Skin of body (tissue), 2 donors: ENCODE measurements around the gene CHTF8. TPM values are rescaled to one million over a fixed set of nuclear protein-coding genes. Genes with fewer than 3 reads are reported as not detected.

Source experiments
- DNase-seq: peaks from one replicate; lab custom pipeline; 2025; lab: John Stamatoyannopoulos, UW
- total RNA-seq: library from RNA; depleted of rRNA; stranded (reverse); fragments of >200 nt; gene quantifications from one replicate; pipeline ENCODE4 v1.2.3, GENCODE V29; 2014

The CHTF8 gene
- total RNA-seq, 1 donor from 2014 or later: 44.8 TPM

DNA sequence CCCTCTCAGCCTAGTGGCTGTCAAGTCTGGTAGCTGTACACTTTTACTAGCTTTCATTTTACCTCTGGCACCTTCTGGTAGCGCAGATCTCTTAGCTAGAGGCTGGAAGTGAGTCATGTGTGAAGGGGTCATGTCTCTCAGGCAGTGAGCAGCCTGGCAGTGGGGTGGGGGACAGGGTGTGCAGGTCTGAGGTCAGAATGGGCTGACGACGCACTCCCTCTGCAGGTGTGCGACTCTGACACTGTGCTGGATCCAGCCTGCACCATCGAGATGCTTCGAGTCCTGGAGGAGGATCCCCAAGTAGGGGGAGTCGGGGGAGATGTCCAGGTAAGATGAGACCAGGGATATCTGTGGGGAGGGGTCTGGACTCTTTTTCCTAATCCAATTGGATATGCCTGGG, 19.2 kb downstream of the CHTF8 start:
- DNase-seq: no peak

DNA sequence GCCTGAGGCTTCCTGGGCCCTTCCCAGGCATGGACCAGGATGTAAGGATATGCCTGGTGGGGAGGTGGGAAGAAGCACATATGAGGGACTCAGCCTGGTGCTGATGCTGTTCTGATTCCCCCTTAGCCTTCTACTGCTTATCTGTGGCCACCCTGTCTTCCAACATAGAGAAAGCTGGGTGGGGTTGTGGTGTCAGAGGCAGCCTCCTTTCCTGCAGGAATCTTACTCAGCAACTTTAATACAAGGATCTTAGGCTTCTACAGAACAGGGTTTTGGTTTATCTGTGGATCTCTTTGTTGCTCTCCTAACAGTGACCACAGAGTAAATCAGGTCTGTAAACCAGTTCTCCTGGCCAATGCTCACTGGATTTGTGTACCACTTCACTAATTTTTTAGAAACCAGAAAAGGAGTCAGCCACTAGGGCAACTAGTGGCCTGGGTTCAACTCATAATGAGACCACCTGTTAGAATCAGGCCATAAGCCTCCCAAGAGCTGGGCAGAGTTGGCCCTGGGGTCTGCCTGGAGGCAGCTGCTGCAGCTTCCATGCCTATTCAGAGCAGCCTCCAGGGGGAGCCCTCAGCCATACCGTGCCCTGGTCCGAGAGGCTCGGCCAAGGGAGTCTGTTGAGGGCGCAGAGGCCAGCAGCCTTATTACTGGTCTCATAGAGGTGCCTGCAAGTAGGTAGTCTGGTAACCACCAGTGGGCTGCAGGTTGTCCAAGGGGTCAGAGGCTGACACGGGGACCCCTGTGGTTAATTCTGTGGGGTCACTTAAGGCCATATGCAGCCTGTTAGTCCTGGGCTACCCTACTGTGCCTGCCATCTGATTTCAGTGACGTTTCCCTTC, 19.9 kb downstream of the CHTF8 start:
- no peak for DNase-seq

DNA sequence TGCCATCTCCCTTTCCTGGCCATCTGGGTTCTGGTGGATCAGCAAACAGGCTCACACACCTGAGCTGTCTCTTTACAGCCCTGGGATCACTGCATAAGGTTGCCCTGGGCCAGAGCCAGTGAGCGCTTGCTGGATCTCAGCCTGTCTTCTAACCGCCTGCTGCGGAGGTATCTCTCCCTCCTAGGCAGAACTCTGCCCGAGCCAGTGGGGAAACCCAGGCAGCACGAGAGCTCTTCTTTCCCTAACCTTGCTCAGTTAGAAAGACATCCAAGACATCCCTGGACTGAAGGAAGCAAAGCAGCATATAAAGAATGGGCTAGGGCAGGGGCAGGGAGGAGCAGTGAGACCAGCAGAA, 20.5 kb downstream of the CHTF8 start:
- no peak for DNase-seq

DNA sequence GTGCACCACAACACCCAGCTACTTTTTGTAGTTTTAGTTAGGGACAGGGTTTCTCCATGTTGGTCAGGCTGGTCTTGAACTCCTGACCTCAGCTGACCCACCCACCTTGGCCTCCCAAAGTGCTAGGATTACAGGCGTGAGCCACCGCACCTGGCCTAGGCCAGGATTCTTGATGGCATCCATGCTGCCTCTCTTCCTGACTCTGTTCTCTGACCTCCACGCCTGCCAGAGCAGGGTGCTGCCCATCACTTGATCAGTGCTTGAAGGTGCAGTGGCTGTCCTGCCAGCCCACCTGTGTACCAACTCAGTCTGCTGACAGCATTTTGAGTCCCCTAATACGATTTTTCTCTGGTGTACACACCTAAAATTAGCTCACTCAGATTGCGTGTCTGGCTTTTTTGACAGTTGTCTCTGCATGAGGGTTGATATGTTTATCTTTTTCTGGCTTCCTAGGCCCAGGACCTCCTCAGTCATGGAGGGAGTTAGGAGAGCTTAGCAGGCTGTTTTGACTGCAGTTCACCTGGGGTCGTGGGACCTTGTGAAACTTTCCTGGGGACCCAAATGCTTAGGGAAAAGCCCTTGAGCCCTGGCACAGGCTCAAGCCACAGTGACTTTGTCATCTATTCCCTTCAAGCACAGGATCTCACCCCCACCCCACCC, 21.0 kb downstream of the CHTF8 start:
- no peak for DNase-seq

DNA sequence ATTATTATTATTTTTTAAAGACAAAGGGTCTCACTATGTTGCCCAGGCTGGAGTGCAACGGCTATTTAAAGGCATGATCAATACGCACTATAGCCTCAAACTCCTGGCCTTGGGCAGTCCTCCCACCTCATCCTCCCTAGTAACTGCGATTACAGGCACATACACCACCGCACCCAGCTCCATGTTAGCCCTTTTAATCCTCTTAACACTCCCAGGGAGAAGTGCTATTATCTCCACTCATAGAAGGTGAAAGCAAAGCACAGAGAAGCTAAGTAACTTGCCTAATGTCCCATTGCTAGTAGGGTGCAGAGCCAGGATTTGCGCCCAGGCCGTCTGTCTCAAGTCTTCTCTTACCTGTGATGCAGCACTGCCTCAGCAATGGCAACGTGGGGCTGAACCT, 22.0 kb downstream of the CHTF8 start:
- DNase-seq: no peak

DNA sequence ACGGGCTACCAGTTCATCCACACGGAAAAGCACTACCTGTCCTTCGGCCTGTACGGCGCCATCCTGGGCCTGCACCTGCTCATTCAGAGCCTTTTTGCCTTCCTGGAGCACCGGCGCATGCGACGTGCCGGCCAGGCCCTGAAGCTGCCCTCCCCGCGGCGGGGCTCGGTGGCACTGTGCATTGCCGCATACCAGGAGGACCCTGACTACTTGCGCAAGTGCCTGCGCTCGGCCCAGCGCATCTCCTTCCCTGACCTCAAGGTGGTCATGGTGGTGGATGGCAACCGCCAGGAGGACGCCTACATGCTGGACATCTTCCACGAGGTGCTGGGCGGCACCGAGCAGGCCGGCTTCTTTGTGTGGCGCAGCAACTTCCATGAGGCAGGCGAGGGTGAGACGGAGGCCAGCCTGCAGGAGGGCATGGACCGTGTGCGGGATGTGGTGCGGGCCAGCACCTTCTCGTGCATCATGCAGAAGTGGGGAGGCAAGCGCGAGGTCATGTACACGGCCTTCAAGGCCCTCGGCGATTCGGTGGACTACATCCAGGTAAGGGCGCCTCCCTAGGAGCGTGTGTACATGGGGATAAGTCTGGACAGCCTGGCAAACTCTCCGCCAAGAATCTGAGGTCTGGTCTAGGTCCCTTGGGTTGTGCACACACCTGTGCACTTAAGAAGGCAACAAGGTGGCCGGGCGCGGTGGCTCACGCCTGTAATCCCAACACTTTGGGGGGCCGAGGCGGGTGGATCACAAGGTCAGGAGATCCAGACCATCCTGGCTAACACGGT, 22.7 kb downstream of the CHTF8 start:
- no peak for DNase-seq

DNA sequence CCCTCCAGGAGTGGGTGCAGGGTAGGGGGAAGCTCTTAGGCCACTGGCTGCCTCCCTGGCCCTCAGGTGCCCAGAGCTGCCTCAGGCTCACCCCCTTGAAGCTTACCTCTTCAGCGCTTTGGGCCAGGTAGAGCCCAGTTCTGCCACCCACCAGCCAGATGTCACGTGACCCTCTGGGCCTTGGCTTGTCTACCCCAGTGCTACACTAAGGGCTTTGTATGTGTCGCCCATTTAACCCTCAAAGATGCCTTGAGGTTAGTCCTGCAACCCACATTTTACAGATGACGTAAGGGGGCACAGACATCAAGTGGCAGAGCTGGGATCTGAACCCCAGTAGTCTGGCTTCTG, 23.5 kb downstream of the CHTF8 start:
- DNase-seq: no peak

DNA sequence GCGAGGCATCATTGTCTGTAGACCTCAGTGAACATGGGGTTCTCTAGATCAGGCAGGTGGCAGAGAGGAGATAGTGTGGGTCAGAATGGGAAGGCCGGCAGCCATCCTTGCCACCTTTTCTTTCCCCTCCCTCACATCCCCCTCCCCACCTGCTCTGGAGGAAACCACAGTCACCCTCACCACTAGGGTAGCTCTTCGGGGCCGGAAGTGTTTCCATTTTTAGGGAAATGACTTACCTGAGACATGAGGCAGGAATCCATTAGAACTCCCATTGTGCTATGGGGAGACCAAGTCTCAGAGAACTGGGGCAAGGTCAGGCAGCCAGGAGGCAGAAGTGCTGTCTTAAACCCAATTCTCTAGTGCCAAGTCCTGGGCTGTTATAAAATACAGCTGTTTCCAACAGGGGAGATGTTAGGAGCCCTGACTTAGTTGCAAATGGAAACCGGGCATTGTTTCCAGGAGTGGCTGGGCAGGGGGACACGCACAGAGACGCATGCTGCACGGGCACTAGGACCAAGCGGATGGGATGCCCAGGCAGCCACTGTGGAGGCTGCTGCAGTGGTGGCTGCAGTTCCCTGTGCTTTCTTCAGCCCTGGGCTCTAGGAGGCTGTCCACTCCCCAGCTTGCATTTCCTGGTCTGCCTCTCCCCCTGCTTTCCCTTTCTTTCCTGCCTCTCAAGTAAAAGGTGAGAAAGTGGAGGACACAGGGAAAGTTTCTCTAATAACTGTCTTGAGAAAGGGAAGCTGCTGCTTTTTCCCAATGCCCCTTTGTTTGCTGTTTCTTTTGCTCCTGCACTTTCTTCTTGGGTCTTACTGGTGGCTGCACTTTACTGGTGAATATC, 24.1 kb downstream of the CHTF8 start:
- no peak for DNase-seq

DNA sequence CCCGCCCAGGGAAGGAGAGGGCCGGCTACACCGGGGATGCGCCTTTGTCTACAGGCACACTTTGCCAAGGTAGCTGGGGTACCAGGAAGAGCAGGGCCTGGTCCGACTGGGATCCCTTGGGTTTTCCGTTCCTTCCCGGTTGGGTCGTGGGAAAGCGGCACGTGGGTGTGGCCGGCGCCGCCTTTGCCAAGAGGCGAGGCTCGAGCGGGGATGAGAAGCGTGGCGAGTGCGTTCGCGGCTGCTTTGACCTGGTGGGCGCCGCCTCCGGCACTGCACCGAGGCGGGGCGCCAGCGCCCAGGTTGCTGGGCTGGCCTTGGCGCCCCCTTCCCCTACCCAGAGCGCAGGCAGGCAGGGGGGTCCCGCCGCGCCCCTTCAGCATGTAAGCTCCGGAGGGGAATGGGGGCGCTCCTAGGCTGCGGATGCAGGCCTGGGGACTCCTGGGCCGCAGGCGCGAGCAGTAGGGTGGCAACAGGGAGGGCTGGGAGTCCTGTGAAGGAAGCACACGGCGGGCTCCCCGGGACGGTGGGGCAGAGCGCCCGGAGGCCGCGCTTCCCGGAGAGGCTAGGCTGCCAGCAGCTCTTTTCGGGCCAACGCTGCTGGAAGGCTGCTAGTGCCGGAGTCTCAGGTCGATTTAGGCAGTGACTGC, 24.9 kb downstream of the CHTF8 start:
- no peak for DNase-seq

DNA sequence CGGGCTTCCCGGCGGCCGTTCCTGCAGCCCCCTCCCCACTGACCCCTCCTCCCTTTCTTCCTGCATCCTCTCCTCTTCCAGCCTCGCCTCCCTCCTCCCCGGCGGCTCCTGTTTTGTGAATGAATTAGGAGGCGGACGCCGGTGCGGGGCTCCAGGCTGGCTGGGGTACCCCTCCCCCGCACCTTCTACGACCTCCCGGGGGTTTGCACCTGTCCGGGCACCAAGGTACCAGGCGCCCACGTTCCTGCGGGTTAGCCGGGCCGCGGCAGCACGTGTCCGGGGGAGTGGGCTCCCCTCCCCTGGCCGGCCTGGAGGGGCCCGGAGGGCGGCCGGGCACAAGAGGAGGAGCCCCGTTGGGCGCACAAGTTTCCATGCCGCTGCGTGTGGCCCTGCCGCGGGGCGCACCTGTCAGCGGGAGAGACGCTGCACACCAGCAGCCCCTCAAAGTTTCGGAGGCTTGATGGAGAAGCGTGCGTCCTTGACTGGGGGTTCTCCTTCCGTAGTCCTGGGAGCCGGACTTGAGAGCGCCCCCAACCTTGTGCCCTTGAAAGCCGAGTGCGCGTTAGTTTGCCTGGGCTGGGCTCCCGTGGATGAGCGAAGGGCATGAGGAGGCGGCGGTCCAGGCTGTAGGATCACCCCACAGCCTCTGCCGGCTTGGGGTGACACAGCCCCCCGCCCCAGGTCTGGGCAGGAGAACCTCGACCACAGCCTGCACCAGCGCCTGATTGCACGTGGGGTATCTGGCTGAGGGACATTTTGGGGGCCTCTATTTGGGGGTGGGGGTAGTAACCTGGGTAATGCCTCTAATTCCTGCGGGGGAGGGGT, 25.7 kb downstream of the CHTF8 start:
- DNase-seq: no peak

DNA sequence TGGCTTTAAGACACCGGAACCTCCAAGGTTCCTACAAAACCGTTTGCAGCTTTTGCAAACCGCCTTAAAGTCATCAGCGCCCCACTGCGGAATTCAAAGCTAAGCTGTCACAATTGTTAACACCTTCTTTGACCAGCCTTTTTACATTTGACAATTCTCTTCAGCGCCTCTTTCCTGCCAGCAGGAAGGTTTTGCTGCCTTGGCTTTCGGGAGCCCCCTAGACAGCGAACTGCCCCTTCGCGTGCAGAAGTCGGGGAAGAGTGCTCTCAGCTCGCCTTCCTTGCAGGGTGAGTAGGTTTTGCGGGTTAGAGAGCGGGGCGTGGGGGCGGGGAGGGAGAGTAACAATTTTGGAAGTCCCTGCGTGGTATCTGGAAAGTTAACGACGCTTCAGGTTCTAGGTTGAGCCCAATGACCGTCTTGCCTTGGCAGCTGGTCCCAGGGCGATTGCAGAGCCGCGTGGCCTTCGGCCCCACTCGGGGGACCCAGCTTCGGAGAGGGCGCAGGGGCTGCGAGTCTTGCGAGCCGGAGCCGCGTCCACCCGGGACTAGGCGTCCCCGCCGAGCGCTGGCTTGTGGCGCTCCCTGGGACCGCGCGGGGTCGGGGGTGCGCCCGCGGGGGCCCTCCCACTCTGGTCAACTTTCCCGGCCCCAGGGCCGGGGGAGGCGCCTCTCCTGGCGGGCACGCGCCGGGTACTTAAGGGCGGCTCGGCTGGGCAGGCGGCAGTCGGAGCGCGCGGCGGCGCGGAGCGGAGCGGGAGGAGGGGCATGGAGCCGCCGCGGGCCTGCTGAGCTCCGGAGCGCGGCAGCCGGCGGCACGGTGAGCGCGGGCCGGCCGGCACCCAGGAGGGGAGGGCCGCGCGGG, 26.7 kb downstream of the CHTF8 start, which contains the start of gene HAS3:
Gene HAS3, plus strand, starts transcription at position 153 of the 861 bp plus-strand sequence. CDS start 3,743 bp downstream, outside the sequence.
- peak; percentile 42 for DNase-seq

DNA sequence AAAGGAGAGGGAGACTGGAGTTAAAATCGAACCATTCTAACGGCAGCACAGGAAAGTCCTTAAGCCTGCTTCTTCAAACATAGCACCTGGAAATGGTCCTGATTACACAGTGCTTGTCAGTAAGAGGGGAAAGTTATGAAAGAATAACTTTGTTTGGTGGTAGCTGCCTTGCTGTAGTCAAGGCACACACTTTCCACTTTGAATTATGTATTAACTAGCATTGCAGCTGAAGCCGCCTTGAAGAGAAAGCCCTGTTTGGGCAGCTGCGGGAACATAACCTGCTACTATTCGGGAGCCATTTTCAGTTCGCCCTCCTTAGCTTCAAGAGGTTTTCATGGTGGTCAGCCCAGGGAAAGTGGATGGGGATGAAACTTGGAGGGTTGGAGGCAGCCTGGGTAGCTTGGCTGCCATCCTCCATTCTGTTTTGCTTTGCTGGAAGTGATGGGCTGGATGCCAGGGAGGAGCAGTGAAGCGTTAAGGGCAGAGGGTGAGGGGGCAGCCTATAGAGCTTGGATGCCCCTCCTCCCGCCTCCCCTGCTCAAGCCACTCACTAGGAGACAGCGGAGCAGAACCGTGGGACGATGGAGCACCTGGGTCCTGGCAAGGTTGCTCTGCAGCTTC, 32.2 kb downstream of the CHTF8 start:
- no peak for DNase-seq

DNA sequence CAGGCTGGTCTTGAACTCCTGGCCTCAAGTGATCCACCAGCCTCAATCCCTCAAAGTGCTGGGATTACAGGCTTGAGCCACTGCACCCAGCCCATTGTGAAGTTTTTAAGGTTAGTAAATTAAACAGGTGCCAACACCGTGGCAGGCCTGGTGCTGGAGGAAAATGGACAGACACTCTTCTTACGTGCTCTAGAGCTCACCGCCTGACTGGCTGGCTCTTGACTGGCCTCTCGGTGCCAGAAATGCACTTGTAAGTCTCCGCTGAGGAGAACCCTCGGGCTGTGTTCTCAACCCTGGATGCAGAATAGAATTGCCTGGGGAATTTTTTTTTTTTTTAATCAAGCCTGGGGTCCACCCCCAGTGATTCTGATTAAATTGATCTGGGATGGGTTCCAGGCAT, 37.2 kb downstream of the CHTF8 start:
- DNase-seq: no peak

DNA sequence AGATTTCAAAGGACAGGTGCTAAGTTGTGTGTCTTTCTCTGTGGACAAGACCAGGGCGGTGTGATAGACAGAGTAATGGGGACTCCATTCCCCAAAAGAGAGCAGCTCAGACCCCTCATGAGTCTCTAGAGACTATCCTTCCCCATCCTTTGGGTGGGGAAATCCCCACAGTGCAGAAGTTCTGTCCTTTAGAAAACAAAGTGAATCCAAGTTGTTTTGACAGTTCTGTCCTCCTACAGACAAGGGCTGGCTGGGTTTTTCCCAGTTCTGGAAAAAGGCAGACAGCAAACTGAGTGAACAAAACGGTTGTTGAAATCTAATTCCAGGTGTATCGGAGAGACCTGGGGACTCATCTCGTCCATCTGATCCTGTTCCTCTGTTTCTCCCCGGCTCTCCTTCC, 37.9 kb downstream of the CHTF8 start:
- no peak for DNase-seq

DNA sequence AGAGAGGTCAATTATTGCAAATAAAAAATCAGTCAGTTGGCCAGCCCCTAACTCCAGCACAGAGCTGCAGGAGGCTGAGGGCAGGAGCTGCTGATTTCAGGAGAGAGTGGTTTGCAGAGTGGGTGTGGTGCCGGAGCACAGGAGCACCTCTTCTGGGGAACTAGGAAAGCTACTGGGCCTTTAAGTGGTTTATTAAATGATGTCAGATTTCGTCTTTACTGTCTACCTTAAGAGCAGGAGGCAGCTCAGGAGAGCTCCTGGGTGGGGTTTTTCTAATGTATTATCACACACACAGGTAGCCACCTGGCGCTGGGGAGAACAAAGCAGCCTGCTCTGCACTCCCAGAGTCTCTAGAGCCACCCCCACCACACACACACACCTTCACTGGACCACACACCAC, 38.4 kb downstream of the CHTF8 start:
- DNase-seq: no peak

DNA sequence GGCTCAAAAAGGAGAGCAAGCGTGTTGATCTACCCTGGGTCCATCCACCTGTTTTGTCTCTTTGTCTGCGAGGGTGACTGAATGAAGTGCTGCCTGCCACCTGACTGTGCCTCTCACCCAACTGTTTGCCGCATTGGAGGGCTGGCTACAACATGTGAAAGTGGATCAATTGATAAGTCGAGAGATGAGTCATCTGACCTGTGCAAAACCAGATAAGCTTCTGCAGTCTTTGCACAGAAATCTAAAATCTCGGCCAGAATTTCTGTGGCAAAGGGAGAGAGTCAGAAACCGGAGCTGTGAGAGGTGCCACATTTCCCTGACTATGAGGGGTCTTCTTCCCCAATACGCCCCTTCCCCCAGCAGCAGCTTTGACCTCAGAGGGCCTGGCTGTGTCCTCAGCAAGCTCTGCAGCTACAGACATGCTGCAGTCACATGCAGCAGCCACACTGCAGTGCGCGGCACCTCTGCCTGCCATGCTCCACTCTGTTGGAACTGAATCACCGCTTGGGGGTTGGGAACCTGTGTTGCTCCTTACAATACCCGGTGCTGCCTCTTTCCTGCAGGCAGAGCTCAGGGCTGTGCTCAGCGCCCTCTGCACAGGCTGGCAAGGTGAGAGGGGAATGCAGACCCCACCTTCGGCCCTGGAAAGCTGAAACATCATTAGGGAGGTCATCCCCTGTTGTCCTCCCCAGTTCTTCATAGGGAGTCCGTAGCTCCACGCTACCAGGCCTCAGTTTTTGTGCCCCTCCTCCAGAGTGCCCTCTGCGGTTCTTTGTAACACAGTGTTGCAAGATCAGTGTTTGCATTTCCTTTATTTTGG, 43.1 kb downstream of the CHTF8 start:
- no peak for DNase-seq

DNA sequence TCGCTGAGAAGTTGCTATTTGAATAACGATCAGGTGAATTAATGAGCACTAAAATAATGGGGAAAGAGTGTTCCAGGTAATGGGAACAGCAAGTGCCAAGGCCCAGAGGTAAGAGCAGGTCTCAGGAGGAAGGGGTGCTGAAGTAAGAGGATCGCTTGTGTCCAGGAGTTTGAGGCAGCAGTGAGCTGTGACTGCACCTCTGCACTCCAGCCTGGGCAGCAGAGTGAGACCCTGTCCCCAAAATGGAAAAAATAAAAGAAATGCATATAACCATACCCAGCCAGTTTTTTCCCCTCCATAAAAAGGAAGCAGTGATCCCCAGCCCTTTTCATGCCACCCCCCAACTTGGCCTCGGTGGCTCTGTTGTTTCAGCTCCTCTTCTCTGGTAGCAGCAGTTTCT, 43.7 kb downstream of the CHTF8 start:
- DNase-seq: no peak

DNA sequence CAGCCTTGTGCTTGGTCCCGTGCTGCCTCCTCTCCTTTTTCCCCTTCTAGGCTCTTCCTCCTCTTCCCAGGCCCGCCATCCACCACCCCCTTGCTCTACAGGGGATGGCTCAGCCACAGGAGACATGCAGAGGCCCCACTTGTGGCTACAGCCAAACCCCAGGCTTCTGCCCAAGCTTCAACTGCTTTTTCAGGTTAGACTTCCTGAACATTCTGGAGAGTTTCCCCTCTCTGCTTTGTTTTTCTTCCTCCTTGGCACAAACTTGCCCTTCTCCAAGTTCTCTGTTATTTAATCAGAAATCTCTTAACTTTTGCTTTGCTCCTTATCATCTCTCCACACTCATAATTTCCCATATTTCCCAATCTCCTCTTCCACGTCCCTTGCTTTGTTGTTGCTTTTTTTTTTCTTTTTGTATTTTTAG, 45.2 kb downstream of the CHTF8 start:
- DNase-seq: no peak
